ENCODE data around the gene TRIL. TPM values are rescaled to one million over a fixed set of nuclear protein-coding genes. Genes with fewer than 3 reads are reported as not detected.
A peak's percentile ranks its signal among the peaks of the same experiment; 100 is the strongest.

Gene TRIL
- total RNA-seq, 4 donors from 2014 or later: 1.3 to 9.4 (median 5.5) TPM

- Histone ChIP-seq H3K27me3 (no peaks in the 10 kb centered on the region), H3K36me3 (no peaks in the 10 kb centered on the region), H3K4me1 (peaks cover 33 to 57% (median 38%) of the 10 kb centered on the region in 4 donors), H3K27ac (replicated peaks in 1 of 4) (peak overlapping the region in 3 of 4 donors; percentile 56 to 62 (median 58)), H3K9me3 (no peaks in the 10 kb centered on the region), H3K4me3 (no peak overlapping the region)
- 30% methylated on average over 2 of the region's 2 CpGs for WGBS
- DNase-seq (ENCODE audit: extremely low spot score): peak; percentile 88
- intact Hi-C loops (cut with DNase I): no loop called here
- TF ChIP-seq POLR2A (IDR thresholded peaks at IDR 0.05; ENCODE audit: low read depth): no peak
- peak in 1 of 2 donors; percentile 55 for TF ChIP-seq POLR2AphosphoS5 (IDR thresholded peaks at IDR 0.05)
- no peak for TF ChIP-seq EP300 (IDR thresholded peaks at IDR 0.05)
- TF ChIP-seq, protein P1, sequence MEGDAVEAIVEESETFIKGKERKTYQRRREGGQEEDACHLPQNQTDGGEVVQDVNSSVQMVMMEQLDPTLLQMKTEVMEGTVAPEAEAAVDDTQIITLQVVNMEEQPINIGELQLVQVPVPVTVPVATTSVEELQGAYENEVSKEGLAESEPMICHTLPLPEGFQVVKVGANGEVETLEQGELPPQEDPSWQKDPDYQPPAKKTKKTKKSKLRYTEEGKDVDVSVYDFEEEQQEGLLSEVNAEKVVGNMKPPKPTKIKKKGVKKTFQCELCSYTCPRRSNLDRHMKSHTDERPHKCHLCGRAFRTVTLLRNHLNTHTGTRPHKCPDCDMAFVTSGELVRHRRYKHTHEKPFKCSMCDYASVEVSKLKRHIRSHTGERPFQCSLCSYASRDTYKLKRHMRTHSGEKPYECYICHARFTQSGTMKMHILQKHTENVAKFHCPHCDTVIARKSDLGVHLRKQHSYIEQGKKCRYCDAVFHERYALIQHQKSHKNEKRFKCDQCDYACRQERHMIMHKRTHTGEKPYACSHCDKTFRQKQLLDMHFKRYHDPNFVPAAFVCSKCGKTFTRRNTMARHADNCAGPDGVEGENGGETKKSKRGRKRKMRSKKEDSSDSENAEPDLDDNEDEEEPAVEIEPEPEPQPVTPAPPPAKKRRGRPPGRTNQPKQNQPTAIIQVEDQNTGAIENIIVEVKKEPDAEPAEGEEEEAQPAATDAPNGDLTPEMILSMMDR (IDR thresholded peaks at IDR 0.05): no peak
These were observed 28.6 kb upstream of the TRIL start for GRCh38 chr7:28986765-28987110.

GRCh38 chr7:28986028-28986764, 28.1 kb upstream of the TRIL start:
- 71% methylated on average over 11 of the region's 11 CpGs for WGBS
- Histone ChIP-seq H3K36me3 (no peaks in the 10 kb centered on the region), H3K4me1 (peaks cover 33 to 61% (median 39%) of the 10 kb centered on the region in 4 donors), H3K27me3 (no peaks in the 10 kb centered on the region), H3K4me3 (no peak overlapping the region), H3K9me3 (no peaks in the 10 kb centered on the region), H3K27ac (replicated peaks in 1 of 4) (peak overlapping the region in 3 of 4 donors; percentile 28 to 62 (median 43))
- intact Hi-C loops (cut with DNase I): no loop called here
- no peak for TF ChIP-seq POLR2AphosphoS5 (IDR thresholded peaks at IDR 0.05)
- TF ChIP-seq, protein P1 (IDR thresholded peaks at IDR 0.05): no peak
- no peak for TF ChIP-seq EP300 (IDR thresholded peaks at IDR 0.05)
- TF ChIP-seq POLR2A (IDR thresholded peaks at IDR 0.05; ENCODE audit: low read depth): no peak
- peak; percentile 21 for DNase-seq (ENCODE audit: extremely low spot score)

DNA sequence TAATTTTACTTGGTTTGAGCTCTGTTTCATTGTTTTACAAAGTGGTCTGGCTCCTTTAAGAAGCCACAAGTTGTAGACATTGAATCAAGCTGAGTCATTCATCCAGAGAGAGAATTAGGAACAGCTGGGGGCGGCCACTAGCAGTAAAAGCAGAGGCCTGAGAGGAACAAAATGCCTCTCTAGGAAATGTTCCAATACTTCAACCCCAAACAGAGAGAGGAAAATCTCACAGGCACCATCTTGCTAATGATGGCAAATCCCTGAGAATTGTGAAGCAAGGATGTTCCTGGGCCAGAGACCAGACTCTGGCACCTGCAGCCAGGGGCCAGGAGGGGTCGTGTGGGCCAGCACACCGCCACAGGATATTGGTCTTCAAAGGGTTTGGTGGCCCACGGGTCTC, 26.5 kb upstream of the TRIL start:
- Histone ChIP-seq H3K9me3 (no peaks in the 10 kb centered on the region), H3K36me3 (no peaks in the 10 kb centered on the region), H3K27me3 (no peaks in the 10 kb centered on the region), H3K27ac (replicated peaks in 1 of 4) (peak overlapping the region in 1 of 4 donors; percentile 68), H3K4me1 (peaks cover 27 to 63% (median 42%) of the 10 kb centered on the region in 4 donors), H3K4me3 (no peak overlapping the region)
- intact Hi-C loops (cut with DNase I): no loop called here
- 62% methylated on average over 4 of the region's 4 CpGs for WGBS
- DNase-seq (ENCODE audit: extremely low spot score): peak; percentile 89
- TF ChIP-seq EP300 (IDR thresholded peaks at IDR 0.05): no peak
- TF ChIP-seq POLR2AphosphoS5 (IDR thresholded peaks at IDR 0.05): peak in 1 of 2 donors; percentile 6

GRCh38 chr7:28984217-28984616, 26.1 kb upstream of the TRIL start:
- Histone ChIP-seq H3K27me3 (no peaks in the 10 kb centered on the region), H3K4me1 (peaks cover 23 to 58% (median 42%) of the 10 kb centered on the region in 4 donors), H3K4me3 (no peak overlapping the region), H3K9me3 (no peaks in the 10 kb centered on the region), H3K36me3 (no peaks in the 10 kb centered on the region), H3K27ac (replicated peaks in 1 of 4) (no peak overlapping the region)
- intact Hi-C loops (cut with DNase I): no loop called here
- peak; percentile 50 for DNase-seq (ENCODE audit: extremely low spot score)
- TF ChIP-seq, protein P1 (IDR thresholded peaks at IDR 0.05): no peak
- TF ChIP-seq POLR2A (IDR thresholded peaks at IDR 0.05; ENCODE audit: low read depth): no peak
- no peak for TF ChIP-seq EP300 (IDR thresholded peaks at IDR 0.05)
- TF ChIP-seq POLR2AphosphoS5 (IDR thresholded peaks at IDR 0.05): no peak

GRCh38 chr7:28983396-28984190, 25.5 kb upstream of the TRIL start:
- peak; percentile 66 for DNase-seq (ENCODE audit: extremely low spot score)
- intact Hi-C loops (cut with DNase I): no loop called here
- peaks cover 21 to 53% (median 42%) of the 10 kb centered on the region in 4 donors for H3K4me1 ChIP-seq
- TF ChIP-seq, protein P1 (IDR thresholded peaks at IDR 0.05): no peak
- TF ChIP-seq EP300 (IDR thresholded peaks at IDR 0.05) (no peak), POLR2AphosphoS5 (IDR thresholded peaks at IDR 0.05) (no peak), POLR2A (IDR thresholded peaks at IDR 0.05; ENCODE audit: low read depth) (no peak)
- no peaks in the 10 kb centered on the region for H3K36me3 ChIP-seq
- no peaks in the 10 kb centered on the region for H3K27me3 ChIP-seq
- H3K9me3 ChIP-seq: no peaks in the 10 kb centered on the region
- WGBS: 80% methylated on average over 4 of the region's 4 CpGs
- no peak overlapping the region for H3K27ac ChIP-seq (replicated peaks in 1 of 4)
- no peak overlapping the region for H3K4me3 ChIP-seq

All from esophagus muscularis mucosa (tissue), 4 donors.